ENCODE measurements around the gene AKT2.

- TF ChIP-seq CTCF (conservative IDR thresholded peaks at IDR 0.05): no peak
- no peak for TF ChIP-seq ZFX (IDR thresholded peaks at IDR 0.05)
Measured at GRCh38 chr19:40252395-40252794, 32.8 kb downstream of the AKT2 start.

Measured in C4-2B (cell line).